Transverse colon (tissue), 4 donors: ENCODE results near the gene HAPSTR1.

ENCODE experiments used
- CTCF ChIP-seq, 5 experiments: fragments of 200-600 bp in 3 of 5; fragments of 450-650 bp in 2 of 5; sonication (generic) in 3 of 5; IDR thresholded peaks; 1 replicate in 2 of 5; 2 replicates in 3 of 5; pipeline ENCODE4 v1.5.1; 2016 to 2017; ENCODE audit warnings: antibody characterized with exemption in 5 of 5, inconsistent platforms in 3 of 5, mild to moderate bottlenecking in 2 of 5, moderate library complexity in 1 of 5
- POLR2A ChIP-seq: fragments of 450-650 bp; IDR thresholded peaks from one replicate; pipeline ENCODE4 v1.6.1; 2016; ENCODE audit warnings: antibody characterized with exemption, mild to moderate bottlenecking, moderate library complexity
- POLR2AphosphoS5 ChIP-seq, 3 donors: sonication (generic); formaldehyde crosslinking; IDR thresholded peaks; one replicate each; pipeline ENCODE4 v1.6.1; 2016; ENCODE audit warnings: antibody characterized with exemption in 3 of 3

GRCh38 chr16:9095656-9096397 lies 4.4 kb downstream of the HAPSTR1 start:
- TF ChIP-seq POLR2AphosphoS5 (IDR thresholded peaks at IDR 0.05) = no peak
- TF ChIP-seq CTCF (IDR thresholded peaks at IDR 0.05) = no peak
- no peak for TF ChIP-seq POLR2A
